ENCODE data around the gene SHTN1. TPM values are rescaled to one million over a fixed set of nuclear protein-coding genes. Genes with fewer than 3 reads are reported as not detected.

SHTN1 gene
- total and polyA plus RNA-seq, 10 of the 15 experiments (the other 5 are each of a cell fraction or from before 2014, with no cell fraction given): 0.79 to 4.0 (median 2.0) TPM

- no peak for TF ChIP-seq CEBPZ (IDR thresholded peaks at IDR 0.05; ENCODE audit: low read depth, low read length)
- TF ChIP-seq SIN3A (IDR thresholded peaks at IDR 0.05; ENCODE audit: low read depth, low read length): no peak
- no peak for TF ChIP-seq TCF12 (IDR thresholded peaks at IDR 0.05; ENCODE audit: low read depth, low read length)
- TF ChIP-seq NR2C2 (IDR thresholded peaks at IDR 0.05; ENCODE audit: borderline replicate concordance, control insufficient read depth, insufficient read length, low read depth): no peak
Measured at GRCh38 chr10:116931806-116932205, 73.2 kb downstream of the SHTN1 start (continued).

GRCh38 chr10:116926426-116926825, 78.6 kb downstream of the SHTN1 start:
- H3K4me1 ChIP-seq (ENCODE audit: control insufficient read depth, insufficient read depth, low read length): no peaks in the 10 kb centered on the region
- no peaks in the 10 kb centered on the region for H3K27me3 ChIP-seq (replicated peaks in 1 of 2; ENCODE audit: control insufficient read depth in 2 of 2, insufficient read depth in 2 of 2, low read length in 1 of 2)
- in situ Hi-C loops (cut with MboI) (no loop called here), intact Hi-C loops (cut with micrococcal nuclease; ENCODE audit: unreplicated experiment) (no loop called here)
- 67% methylated on average over 3 of the region's 3 CpGs for WGBS (ENCODE audit: insufficient coverage, insufficient replicate concordance, low lambda C conversion rate, missing lambda C conversion rate)
- POLR2A ChIA-PET: interaction anchor here (0.7 kb wide), 1 partner anchor 16 kb away, joined by 3 read pairs; no protein-coding TSS in a partner anchor
- BruUV-seq (replicated peaks): no TSS peak
- no peaks in the 10 kb centered on the region for H3K9me3 ChIP-seq (replicated peaks; ENCODE audit: control insufficient read depth, insufficient read depth, low read length)
- H3K27ac ChIP-seq (ENCODE audit: control insufficient read depth, insufficient read depth): no peak overlapping the region
- DNase-seq (ENCODE audit: low read depth, low spot score): no peak
- H3K4me2 ChIP-seq (ENCODE audit: control insufficient read depth, insufficient read depth): no peak overlapping the region
- no peaks in the 10 kb centered on the region for H3K79me2 ChIP-seq (ENCODE audit: control insufficient read depth, insufficient read depth, low read length)
- TF ChIP-seq RAD51 (IDR thresholded peaks at IDR 0.05) (no peak), MTA2 (IDR thresholded peaks at IDR 0.05; ENCODE audit: low read depth) (no peak), KAT2A (conservative IDR thresholded peaks at IDR 0.05; ENCODE audit: control insufficient read depth, low read depth, low read length) (no peak), EP300 (IDR thresholded peaks at IDR 0.05; ENCODE audit: borderline replicate concordance in 1 of 2, control insufficient read depth in 1 of 2, low read depth in 2 of 2, low read length in 2 of 2) (no peak), CBFB (IDR thresholded peaks at IDR 0.05; ENCODE audit: low read depth) (no peak), HSF1 (IDR thresholded peaks at IDR 0.05; ENCODE audit: low read depth, low read length) (no peak), CBX5 (IDR thresholded peaks at IDR 0.05; ENCODE audit: low read depth) (no peak), CREM (IDR thresholded peaks at IDR 0.05; ENCODE audit: low read depth) (no peak)
- H3K36me3 ChIP-seq (ENCODE audit: control insufficient read depth in 2 of 2, insufficient read depth in 2 of 2, low read length in 1 of 2): no peaks in the 10 kb centered on the region
- FAIRE-seq: no peak
- H3K4me3 ChIP-seq: no peak overlapping the region
- H3K9ac ChIP-seq (ENCODE audit: control insufficient read depth, insufficient read depth, low read length): no peak overlapping the region
- RAD21 ChIA-PET (ENCODE audit: unreplicated experiment): no interaction called here
- CTCF ChIA-PET: no interaction called here
- ATAC-seq: no peak
- no peaks in the 10 kb centered on the region for H4K20me1 ChIP-seq (ENCODE audit: control insufficient read depth, insufficient read depth)
- SMC1A ChIA-PET (ENCODE audit: uncharacterized antibody, unreplicated experiment): interaction anchor here (0.6 to 1.1 kb wide), 3 partner anchors 21 to 240 kb away, joined by 3 to 4 read pairs (median 3); no protein-coding TSS in a partner anchor
- H2AFZ ChIP-seq (ENCODE audit: control insufficient read depth, low read depth, low read length): no peak overlapping the region

All from GM12878 (cell line).